ENCODE data around the gene SLC22A23.
"Not testable (repeated sequence)": the region's sequence is repeated elsewhere in the genome, so short reads cannot be mapped to it uniquely, and the experiment has no call there.

The SLC22A23 gene

DNA sequence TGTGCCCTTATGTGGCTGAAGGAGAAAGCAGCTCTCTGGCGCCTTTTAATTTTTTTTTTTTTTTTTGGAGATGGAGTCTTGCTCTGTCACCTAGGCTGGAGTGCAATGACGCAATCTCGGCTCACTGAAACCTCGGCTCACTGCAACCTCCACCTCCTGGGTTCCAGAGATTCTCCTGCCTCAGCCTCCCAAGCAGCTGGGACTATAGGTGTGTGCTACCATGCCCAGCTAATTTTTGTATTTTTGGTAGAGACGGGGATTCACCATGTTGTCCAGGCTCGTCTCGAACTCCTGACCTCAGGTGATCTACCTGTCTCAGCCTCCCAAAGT lies 212.1 kb downstream of the SLC22A23 start:
- not testable (repeated sequence) for H4K8ac ChIP-seq (ENCODE audit: low read depth, low read length); H3K18ac ChIP-seq (ENCODE audit: low read length); H3K79me2 ChIP-seq (ENCODE audit: control insufficient read depth, insufficient read depth, low read length); H2AK5ac ChIP-seq (ENCODE audit: low read length); H3K27ac ChIP-seq (ENCODE audit: low read depth, low read length); H3K9ac ChIP-seq (ENCODE audit: low read length); H3K79me1 ChIP-seq (ENCODE audit: low read length); H2BK120ac ChIP-seq (ENCODE audit: low read depth, low read length); H3K27me3 ChIP-seq (ENCODE audit: insufficient read depth, low read length, poor library complexity); H3K56ac ChIP-seq (ENCODE audit: low read length); H3K36me3 ChIP-seq (ENCODE audit: control insufficient read depth, insufficient read depth, low read length); H3K23ac ChIP-seq (ENCODE audit: low read length); H2BK5ac ChIP-seq (ENCODE audit: low read length); H4K5ac ChIP-seq (ENCODE audit: low read length); DNase-seq; H2BK15ac ChIP-seq (replicated peaks; ENCODE audit: low read depth); H3K4me2 ChIP-seq (ENCODE audit: low read length); H3K4ac ChIP-seq (ENCODE audit: low read depth, low read length); H3K4me1 ChIP-seq (ENCODE audit: control insufficient read depth, low read depth, low read length); H3K4me3 ChIP-seq (ENCODE audit: low read length)
- WGBS (ENCODE audit: extremely low coverage, insufficient coverage, low lambda C conversion rate): no CpG with 5 or more reads among the region's 7 CpGs

- no peak overlapping the region for H2BK15ac ChIP-seq (replicated peaks; ENCODE audit: low read depth)
- no peaks in the 10 kb centered on the region for H3K79me2 ChIP-seq (ENCODE audit: control insufficient read depth, insufficient read depth, low read length)
- no peaks in the 10 kb centered on the region for H3K36me3 ChIP-seq (ENCODE audit: control insufficient read depth, insufficient read depth, low read length)
- H3K4me2 ChIP-seq (ENCODE audit: low read length): no peak overlapping the region
- WGBS (ENCODE audit: extremely low coverage, insufficient coverage, low lambda C conversion rate): no CpG with 5 or more reads among the region's 8 CpGs
- H3K4me3 ChIP-seq (ENCODE audit: low read length): no peak overlapping the region
- H3K4me1 ChIP-seq (ENCODE audit: control insufficient read depth, low read depth, low read length): peaks cover 4% of the 10 kb centered on the region
- H3K56ac ChIP-seq (ENCODE audit: low read length): no peak overlapping the region
- no peak overlapping the region for H3K23ac ChIP-seq (ENCODE audit: low read length)
- H3K79me1 ChIP-seq (ENCODE audit: low read length): no peaks in the 10 kb centered on the region
- no peak overlapping the region for H3K18ac ChIP-seq (ENCODE audit: low read length)
- H3K27ac ChIP-seq (ENCODE audit: low read depth, low read length): no peak overlapping the region
- no peak for DNase-seq
- no peak overlapping the region for H2BK5ac ChIP-seq (ENCODE audit: low read length)
- H3K9ac ChIP-seq (ENCODE audit: low read length): no peak overlapping the region
- no peaks in the 10 kb centered on the region for H3K27me3 ChIP-seq (ENCODE audit: insufficient read depth, low read length, poor library complexity)
- no peak overlapping the region for H4K5ac ChIP-seq (ENCODE audit: low read length)
- no peak overlapping the region for H2BK120ac ChIP-seq (ENCODE audit: low read depth, low read length)
- H3K4ac ChIP-seq (ENCODE audit: low read depth, low read length): no peak overlapping the region
- no peak overlapping the region for H4K8ac ChIP-seq (ENCODE audit: low read depth, low read length)
- no peak overlapping the region for H2AK5ac ChIP-seq (ENCODE audit: low read length)
These were observed 212.6 kb downstream of the SLC22A23 start for GRCh38 chr6:3244003-3244831.

- H3K27ac ChIP-seq (ENCODE audit: low read depth, low read length): no peak overlapping the region
- no peaks in the 10 kb centered on the region for H3K27me3 ChIP-seq (ENCODE audit: insufficient read depth, low read length, poor library complexity)
- no peak for DNase-seq
- no peak overlapping the region for H4K8ac ChIP-seq (ENCODE audit: low read depth, low read length)
- H4K5ac ChIP-seq (ENCODE audit: low read length): no peak overlapping the region
- H3K4ac ChIP-seq (ENCODE audit: low read depth, low read length): no peak overlapping the region
- no peak overlapping the region for H3K9ac ChIP-seq (ENCODE audit: low read length)
- H3K4me3 ChIP-seq (ENCODE audit: low read length): no peak overlapping the region
- H3K56ac ChIP-seq (ENCODE audit: low read length): no peak overlapping the region
- no peaks in the 10 kb centered on the region for H3K79me2 ChIP-seq (ENCODE audit: control insufficient read depth, insufficient read depth, low read length)
- H3K36me3 ChIP-seq (ENCODE audit: control insufficient read depth, insufficient read depth, low read length): no peaks in the 10 kb centered on the region
- H3K4me2 ChIP-seq (ENCODE audit: low read length): no peak overlapping the region
- no peak overlapping the region for H3K23ac ChIP-seq (ENCODE audit: low read length)
- H2BK15ac ChIP-seq (replicated peaks; ENCODE audit: low read depth): no peak overlapping the region
- no peak overlapping the region for H2BK5ac ChIP-seq (ENCODE audit: low read length)
- H3K4me1 ChIP-seq (ENCODE audit: control insufficient read depth, low read depth, low read length): peaks cover under 1% of the 10 kb centered on the region
- H2AK5ac ChIP-seq (ENCODE audit: low read length): no peak overlapping the region
- no peak overlapping the region for H3K18ac ChIP-seq (ENCODE audit: low read length)
- H3K79me1 ChIP-seq (ENCODE audit: low read length): no peaks in the 10 kb centered on the region
- no peak overlapping the region for H2BK120ac ChIP-seq (ENCODE audit: low read depth, low read length)
- no CpG with 5 or more reads among the region's 4 CpGs for WGBS (ENCODE audit: extremely low coverage, insufficient coverage, low lambda C conversion rate)
These were observed 214.1 kb downstream of the SLC22A23 start for GRCh38 chr6:3242768-3243167.

DNA sequence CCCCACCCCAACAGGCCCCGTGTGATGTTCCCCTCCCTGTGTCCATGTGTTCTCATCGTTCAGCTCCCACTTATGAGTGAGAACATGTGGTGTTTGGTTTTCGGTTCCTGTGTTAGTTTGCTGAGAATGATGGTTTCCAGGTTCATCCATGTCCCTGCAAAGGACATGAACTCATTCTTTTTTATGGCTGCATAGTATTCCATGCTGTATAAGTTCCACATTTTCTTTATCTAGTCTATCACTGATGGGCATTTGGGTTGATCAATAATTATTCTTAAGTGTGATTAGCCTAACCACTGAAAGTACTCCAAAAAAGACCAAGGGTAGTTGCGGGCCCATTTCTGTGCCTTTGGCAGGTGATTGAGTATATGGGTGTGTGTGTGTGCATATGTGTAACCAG lies 215.1 kb downstream of the SLC22A23 start:
- H3K4ac ChIP-seq (ENCODE audit: low read depth, low read length); DNase-seq; H3K9ac ChIP-seq (ENCODE audit: low read length); H3K79me1 ChIP-seq (ENCODE audit: low read length); H3K23ac ChIP-seq (ENCODE audit: low read length); H3K4me2 ChIP-seq (ENCODE audit: low read length); H3K18ac ChIP-seq (ENCODE audit: low read length); H3K27ac ChIP-seq (ENCODE audit: low read depth, low read length); H4K5ac ChIP-seq (ENCODE audit: low read length); H3K4me1 ChIP-seq (ENCODE audit: control insufficient read depth, low read depth, low read length); H2BK15ac ChIP-seq (replicated peaks; ENCODE audit: low read depth); H4K8ac ChIP-seq (ENCODE audit: low read depth, low read length); H2BK120ac ChIP-seq (ENCODE audit: low read depth, low read length); H3K36me3 ChIP-seq (ENCODE audit: control insufficient read depth, insufficient read depth, low read length); H2AK5ac ChIP-seq (ENCODE audit: low read length); H3K79me2 ChIP-seq (ENCODE audit: control insufficient read depth, insufficient read depth, low read length); H3K4me3 ChIP-seq (ENCODE audit: low read length); H2BK5ac ChIP-seq (ENCODE audit: low read length); H3K27me3 ChIP-seq (ENCODE audit: insufficient read depth, low read length, poor library complexity); H3K56ac ChIP-seq (ENCODE audit: low read length): not testable (repeated sequence)
- WGBS (ENCODE audit: extremely low coverage, insufficient coverage, low lambda C conversion rate): no CpG with 5 or more reads among the region's 4 CpGs

DNA sequence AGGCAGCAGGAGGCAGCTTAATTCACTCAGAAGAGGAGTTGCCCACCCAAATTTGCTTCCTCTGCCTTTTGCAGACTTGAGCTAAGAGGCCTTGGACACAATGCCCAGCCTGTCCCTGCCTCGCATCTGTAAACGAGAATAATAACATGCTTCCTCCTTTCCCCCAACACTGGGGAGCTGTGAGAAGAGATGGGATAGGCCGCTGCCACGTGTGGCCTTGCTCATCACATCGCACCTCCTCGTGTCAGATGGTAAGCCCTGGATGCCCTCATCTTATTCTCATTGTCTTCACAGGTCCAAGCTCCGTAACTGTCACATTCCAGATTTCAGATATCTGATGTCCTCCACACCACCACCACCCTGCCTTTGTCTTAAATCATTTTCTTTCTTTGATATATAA lies 216.3 kb downstream of the SLC22A23 start:
- no peaks in the 10 kb centered on the region for H3K27me3 ChIP-seq (ENCODE audit: insufficient read depth, low read length, poor library complexity)
- H4K5ac ChIP-seq (ENCODE audit: low read length): no peak overlapping the region
- no peak overlapping the region for H3K4ac ChIP-seq (ENCODE audit: low read depth, low read length)
- H3K4me1 ChIP-seq (ENCODE audit: control insufficient read depth, low read depth, low read length): no peaks in the 10 kb centered on the region
- no peak overlapping the region for H3K27ac ChIP-seq (ENCODE audit: low read depth, low read length)
- no peak overlapping the region for H2BK5ac ChIP-seq (ENCODE audit: low read length)
- H3K18ac ChIP-seq (ENCODE audit: low read length): no peak overlapping the region
- no peak overlapping the region for H3K4me2 ChIP-seq (ENCODE audit: low read length)
- no peak overlapping the region for H2BK15ac ChIP-seq (replicated peaks; ENCODE audit: low read depth)
- H3K56ac ChIP-seq (ENCODE audit: low read length): no peak overlapping the region
- H3K4me3 ChIP-seq (ENCODE audit: low read length): no peak overlapping the region
- no peak for DNase-seq
- no CpG with 5 or more reads among the region's 7 CpGs for WGBS (ENCODE audit: extremely low coverage, insufficient coverage, low lambda C conversion rate)
- no peak overlapping the region for H3K23ac ChIP-seq (ENCODE audit: low read length)
- H4K8ac ChIP-seq (ENCODE audit: low read depth, low read length): no peak overlapping the region
- H2AK5ac ChIP-seq (ENCODE audit: low read length): no peak overlapping the region
- H3K9ac ChIP-seq (ENCODE audit: low read length): no peak overlapping the region
- no peaks in the 10 kb centered on the region for H3K36me3 ChIP-seq (ENCODE audit: control insufficient read depth, insufficient read depth, low read length)
- no peak overlapping the region for H2BK120ac ChIP-seq (ENCODE audit: low read depth, low read length)
- no peaks in the 10 kb centered on the region for H3K79me1 ChIP-seq (ENCODE audit: low read length)
- H3K79me2 ChIP-seq (ENCODE audit: control insufficient read depth, insufficient read depth, low read length): no peaks in the 10 kb centered on the region
